Brain microvascular endothelial cell (primary cell): ENCODE results near the gene MX1.

Experiments used
- DNase-seq: peaks from one replicate; pipeline ENCODE4 v3.0.0-alpha.2; 2020
- H3K27ac ChIP-seq: fragments of 250-450 bp; sonication (Bioruptor Pico); 2 replicates; pipeline ENCODE4 v1.5.1; 2020; ENCODE audit warnings: mild to moderate bottlenecking, moderate library complexity
- H3K27me3 ChIP-seq: fragments of 250-450 bp; sonication (Bioruptor Pico); replicated peaks from 2 replicates; pipeline ENCODE4 v1.5.1; 2020; ENCODE audit warnings: mild to moderate bottlenecking
- H3K36me3 ChIP-seq: fragments of 250-450 bp; sonication (Bioruptor Pico); replicated peaks from 2 replicates; pipeline ENCODE4 v1.5.1; 2020; ENCODE audit warnings: mild to moderate bottlenecking
- H3K4me3 ChIP-seq: 2 replicates; pipeline ENCODE4 v1.5.1; 2011; ENCODE audit warnings: low read depth, mild to moderate bottlenecking, control low read depth, low read length, moderate library complexity
- in situ Hi-C: cut with HindIII; loops from 2 replicates; pipeline ENCODE4 v1.10.0; 2017; ENCODE audit warnings: low sequenced_read_pairs, low pct_ligation_motif_present
- TF ChIP-seq, protein P1 (sequence below): IDR thresholded peaks from 2 replicates; pipeline ENCODE4 v1.5.1; 2011; ENCODE audit warnings: low read depth, mild to moderate bottlenecking, moderate library complexity, low read length, control low read depth, inconsistent platforms; ENCODE audit errors: missing control alignments

The MX1 gene

DNA sequence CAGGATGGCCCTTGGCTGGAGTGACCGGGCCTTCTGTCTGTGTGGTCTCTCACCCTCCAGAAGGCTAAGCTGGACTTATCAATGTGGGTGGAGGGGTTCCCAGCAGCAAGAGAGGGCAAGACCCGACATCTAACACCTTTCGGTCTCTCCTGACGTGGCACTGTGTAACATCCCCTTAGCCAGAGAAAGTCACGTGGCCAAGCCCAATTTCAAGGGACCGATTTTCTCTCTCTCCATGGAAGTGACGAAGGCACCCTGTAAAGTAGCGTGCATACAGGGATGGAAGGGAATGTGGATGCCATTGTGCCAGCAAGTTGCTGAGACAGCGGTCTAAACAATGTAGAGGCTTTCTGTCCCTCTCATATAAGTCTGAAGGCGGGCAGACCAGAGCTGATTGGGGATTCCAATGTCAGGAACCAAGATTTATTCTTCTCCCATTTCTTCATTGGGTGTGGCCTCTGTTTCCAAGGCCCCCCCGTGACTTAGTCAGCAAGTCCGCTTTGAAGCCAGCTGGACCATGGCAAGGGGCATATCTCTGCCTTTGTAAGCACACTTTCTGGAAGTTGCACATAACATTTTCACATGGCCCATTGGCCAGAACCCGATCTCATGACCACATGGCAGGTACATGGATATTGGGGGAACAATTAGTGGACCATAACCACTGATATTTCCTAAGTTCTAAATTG, 12.5 kb downstream of the MX1 start:
- in situ Hi-C loops = no loop called here
- TF ChIP-seq, protein P1, sequence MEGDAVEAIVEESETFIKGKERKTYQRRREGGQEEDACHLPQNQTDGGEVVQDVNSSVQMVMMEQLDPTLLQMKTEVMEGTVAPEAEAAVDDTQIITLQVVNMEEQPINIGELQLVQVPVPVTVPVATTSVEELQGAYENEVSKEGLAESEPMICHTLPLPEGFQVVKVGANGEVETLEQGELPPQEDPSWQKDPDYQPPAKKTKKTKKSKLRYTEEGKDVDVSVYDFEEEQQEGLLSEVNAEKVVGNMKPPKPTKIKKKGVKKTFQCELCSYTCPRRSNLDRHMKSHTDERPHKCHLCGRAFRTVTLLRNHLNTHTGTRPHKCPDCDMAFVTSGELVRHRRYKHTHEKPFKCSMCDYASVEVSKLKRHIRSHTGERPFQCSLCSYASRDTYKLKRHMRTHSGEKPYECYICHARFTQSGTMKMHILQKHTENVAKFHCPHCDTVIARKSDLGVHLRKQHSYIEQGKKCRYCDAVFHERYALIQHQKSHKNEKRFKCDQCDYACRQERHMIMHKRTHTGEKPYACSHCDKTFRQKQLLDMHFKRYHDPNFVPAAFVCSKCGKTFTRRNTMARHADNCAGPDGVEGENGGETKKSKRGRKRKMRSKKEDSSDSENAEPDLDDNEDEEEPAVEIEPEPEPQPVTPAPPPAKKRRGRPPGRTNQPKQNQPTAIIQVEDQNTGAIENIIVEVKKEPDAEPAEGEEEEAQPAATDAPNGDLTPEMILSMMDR = no peak
- H3K27ac ChIP-seq = no peak overlapping the region
- H3K36me3 ChIP-seq = no peaks in the 10 kb centered on the region
- H3K4me3 ChIP-seq = no peak overlapping the region
- no peaks in the 10 kb centered on the region for H3K27me3 ChIP-seq
- no peak for DNase-seq

DNA sequence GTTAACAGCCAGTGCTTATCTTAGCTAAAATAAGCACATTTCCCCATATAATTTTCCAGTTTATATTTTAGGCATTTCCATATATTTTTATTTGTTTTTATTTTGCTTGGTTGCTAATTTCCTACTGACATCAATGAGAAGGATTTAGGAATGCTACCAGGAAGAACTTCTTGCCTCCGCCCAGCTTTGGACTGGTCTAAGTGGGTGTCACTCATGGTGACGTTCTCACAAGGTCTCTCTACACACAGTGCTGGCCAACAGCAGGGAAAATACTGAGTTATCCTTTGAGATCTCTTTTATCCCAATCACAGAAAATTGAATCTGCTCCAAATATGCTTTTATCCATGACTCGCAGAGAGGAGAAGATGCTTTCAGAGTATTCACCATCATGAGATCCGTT, 13.2 kb downstream of the MX1 start:
- in situ Hi-C loops = no loop called here
- H3K36me3 ChIP-seq = no peaks in the 10 kb centered on the region
- DNase-seq = no peak
- H3K27me3 ChIP-seq = no peaks in the 10 kb centered on the region
- TF ChIP-seq, protein P1 = no peak
- H3K27ac ChIP-seq = no peak overlapping the region
- H3K4me3 ChIP-seq = no peak overlapping the region

DNA sequence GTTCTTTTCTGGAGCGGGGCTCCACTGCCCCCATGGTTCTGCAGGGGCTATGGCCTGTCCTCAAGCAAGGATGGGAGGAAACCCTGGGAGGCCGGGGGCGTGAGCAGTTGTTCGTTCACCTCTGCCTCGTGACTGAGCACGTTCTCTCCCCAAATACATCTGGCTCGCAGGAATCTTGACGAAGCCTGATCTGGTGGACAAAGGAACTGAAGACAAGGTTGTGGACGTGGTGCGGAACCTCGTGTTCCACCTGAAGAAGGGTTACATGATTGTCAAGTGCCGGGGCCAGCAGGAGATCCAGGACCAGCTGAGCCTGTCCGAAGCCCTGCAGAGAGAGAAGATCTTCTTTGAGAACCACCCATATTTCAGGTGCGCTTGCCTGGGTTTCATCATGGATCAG, 15.5 kb downstream of the MX1 start:
- TF ChIP-seq, protein P1 = no peak
- Histone ChIP-seq H3K27ac (no peak overlapping the region), H3K36me3 (no peaks in the 10 kb centered on the region), H3K4me3 (no peak overlapping the region), H3K27me3 (no peaks in the 10 kb centered on the region)
- in situ Hi-C loops = no loop called here
- DNase-seq = no peak

DNA sequence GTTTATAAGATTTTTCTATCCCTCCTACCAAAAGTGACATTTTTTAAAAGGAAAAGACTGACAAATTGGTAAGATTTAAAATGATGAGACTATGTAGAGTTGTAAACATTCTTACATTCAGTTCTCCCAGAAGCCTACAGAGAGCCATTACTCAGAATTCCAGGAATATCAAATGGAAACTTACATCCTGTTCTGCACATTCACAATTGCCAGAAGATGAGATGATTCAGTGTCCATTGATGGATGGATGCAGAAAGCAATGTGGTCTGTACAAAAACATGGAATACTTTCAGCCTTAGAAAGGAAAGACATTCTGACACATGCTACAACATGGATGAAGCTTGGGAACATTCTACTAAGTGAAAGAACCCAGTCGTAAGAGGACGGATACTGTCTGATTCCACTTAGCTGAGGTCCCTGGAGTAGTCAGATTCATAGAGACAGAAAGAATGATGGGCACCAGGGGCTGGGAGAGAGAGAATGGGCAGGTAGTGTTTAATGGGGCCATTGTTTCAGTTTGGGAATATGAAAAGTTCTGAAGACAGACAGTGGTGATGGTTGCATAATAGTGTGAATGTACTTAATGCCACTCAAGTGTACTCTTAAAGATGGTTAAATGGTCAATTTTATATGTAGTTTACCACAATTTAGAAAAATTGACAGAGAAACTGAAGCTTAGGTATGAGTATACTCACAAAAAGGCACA, 16.6 kb downstream of the MX1 start:
- H3K4me3 ChIP-seq = no peak overlapping the region
- H3K27me3 ChIP-seq = no peaks in the 10 kb centered on the region
- TF ChIP-seq, protein P1 = no peak
- H3K27ac ChIP-seq = no peak overlapping the region
- in situ Hi-C loops = no loop called here
- H3K36me3 ChIP-seq = no peaks in the 10 kb centered on the region
- no peak for DNase-seq

DNA sequence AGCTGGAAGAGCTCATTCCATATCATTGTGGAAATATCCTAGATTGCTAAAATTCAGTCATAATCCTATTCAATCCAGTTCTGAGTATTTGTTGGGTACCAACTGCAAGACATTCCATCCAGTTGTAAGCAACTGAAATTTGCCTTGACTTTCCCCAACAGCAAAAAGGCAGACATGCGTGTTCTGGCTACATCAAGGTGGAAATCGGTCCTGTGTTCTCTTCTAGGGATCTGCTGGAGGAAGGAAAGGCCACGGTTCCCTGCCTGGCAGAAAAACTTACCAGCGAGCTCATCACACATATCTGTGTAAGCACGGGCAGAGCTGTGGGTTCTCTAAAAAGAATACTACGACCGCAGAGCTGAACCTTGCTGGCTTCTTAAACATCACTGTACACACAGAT, 17.5 kb downstream of the MX1 start:
- DNase-seq = no peak
- no peaks in the 10 kb centered on the region for H3K36me3 ChIP-seq
- in situ Hi-C loops = no loop called here
- TF ChIP-seq, protein P1 = no peak
- no peaks in the 10 kb centered on the region for H3K27me3 ChIP-seq
- H3K4me3 ChIP-seq = no peak overlapping the region
- no peak overlapping the region for H3K27ac ChIP-seq
